HEK293 (cell line): Measurements from ENCODE around the gene SAG.

ENCODE experiments used
- CTCF ChIA-PET: fragments of 350-600 bp; formaldehyde crosslinking; extraction: SDS; loops from one replicate; lab custom pipeline; 2021; ENCODE audit warnings: antibody characterized with exemption; lab: Yijun Ruan, JAX
- POLR2A ChIA-PET: fragments of 300-600 bp; formaldehyde crosslinking; extraction: SDS; loops from one replicate; lab custom pipeline; 2020; ENCODE audit warnings: antibody characterized with exemption, inconsistent platforms; lab: Yijun Ruan, JAX
- H3K27ac ChIP-seq: fragments of 200-500 bp; sonication (Bioruptor generic); 2 replicates; pipeline ENCODE4 v1.5.1; 2014; ENCODE audit warnings: low read depth, low read length, control low read depth, inconsistent platforms; ENCODE audit errors: extremely low read depth
- H3K36me3 ChIP-seq, 2 experiments: fragments of 200-500 bp in 1 of 2; sonication (Bioruptor generic) in 1 of 2; 1 replicate in 1 of 2; 2 replicates in 1 of 2; pipeline ENCODE4 v1.5.1; 2014 to 2017; ENCODE audit warnings: inconsistent platforms in 2 of 2, low read length in 2 of 2; ENCODE audit not compliant: control insufficient read depth in 2 of 2, insufficient read depth in 1 of 2
- H3K4me1 ChIP-seq: fragments of 200-500 bp; sonication (Bioruptor generic); 2 replicates; pipeline ENCODE4 v1.5.1; 2014; ENCODE audit warnings: mild to moderate bottlenecking, low read length, inconsistent platforms; ENCODE audit not compliant: control insufficient read depth, insufficient read depth
- H3K4me3 ChIP-seq: 2 replicates; pipeline ENCODE4 v1.5.1; 2011; ENCODE audit warnings: low read depth, mild to moderate bottlenecking, control low read depth, low read length, moderate library complexity
- H3K9me3 ChIP-seq: fragments of 200-500 bp; sonication (Bioruptor generic); 2 replicates; pipeline ENCODE4 v1.5.1; 2014; ENCODE audit warnings: low read depth, low read length, inconsistent platforms; ENCODE audit not compliant: control insufficient read depth, insufficient read depth
- GLIS1 ChIP-seq: fragments of 450-650 bp; formaldehyde crosslinking; IDR thresholded peaks from 2 replicates; pipeline ENCODE4 v1.5.1; 2016; ENCODE audit warnings: missing biosample characterization, missing genetic modification characterization
- PRDM1 ChIP-seq: fragments of 450-650 bp; formaldehyde crosslinking; IDR thresholded peaks from 2 replicates; pipeline ENCODE4; 2016; ENCODE audit warnings: missing biosample characterization, missing genetic modification characterization
- SP3 ChIP-seq: fragments of 450-650 bp; formaldehyde crosslinking; IDR thresholded peaks from 2 replicates; pipeline ENCODE4 v1.5.1; 2016; ENCODE audit warnings: missing biosample characterization, missing genetic modification characterization
- ZFP41 ChIP-seq: fragments of 450-650 bp; formaldehyde crosslinking; IDR thresholded peaks from 2 replicates; pipeline ENCODE4 v1.5.1; 2016; ENCODE audit warnings: missing biosample characterization, missing genetic modification characterization, borderline replicate concordance
- ZFP69B ChIP-seq: fragments of 450-650 bp; formaldehyde crosslinking; IDR thresholded peaks from 2 replicates; pipeline ENCODE4 v1.5.1; 2016; ENCODE audit warnings: missing biosample characterization, missing genetic modification characterization
- ZIC2 ChIP-seq: fragments of 450-650 bp; formaldehyde crosslinking; IDR thresholded peaks from 2 replicates; pipeline ENCODE4 v1.5.1; 2016; ENCODE audit warnings: missing biosample characterization, missing genetic modification characterization
- ZNF157 ChIP-seq: fragments of 450-650 bp; formaldehyde crosslinking; IDR thresholded peaks from 2 replicates; pipeline ENCODE4 v1.5.1; 2016; ENCODE audit warnings: missing biosample characterization, missing genetic modification characterization
- ZNF24 ChIP-seq: fragments of 450-650 bp; formaldehyde crosslinking; IDR thresholded peaks from 2 replicates; pipeline ENCODE4 v1.5.1; 2016; ENCODE audit warnings: missing biosample characterization, missing genetic modification characterization
- ZNF311 ChIP-seq: fragments of 450-650 bp; formaldehyde crosslinking; IDR thresholded peaks from 2 replicates; pipeline ENCODE4 v1.5.1; 2017; ENCODE audit warnings: missing biosample characterization, missing genetic modification characterization, borderline replicate concordance
- ZNF416 ChIP-seq: fragments of 450-650 bp; formaldehyde crosslinking; IDR thresholded peaks from 2 replicates; pipeline ENCODE4 v1.5.1; 2016; ENCODE audit warnings: missing biosample characterization, missing genetic modification characterization
- ZNF501 ChIP-seq: fragments of 450-650 bp; formaldehyde crosslinking; IDR thresholded peaks from 2 replicates; pipeline ENCODE4 v1.5.1; 2016; ENCODE audit warnings: missing biosample characterization, missing genetic modification characterization
- ZNF76 ChIP-seq: fragments of 450-650 bp; formaldehyde crosslinking; IDR thresholded peaks from 2 replicates; pipeline ENCODE4; 2016; ENCODE audit warnings: low read depth, missing biosample characterization, missing genetic modification characterization, borderline replicate concordance
- TF ChIP-seq, protein P1 (sequence below): fragments of 450-650 bp; formaldehyde crosslinking; IDR thresholded peaks from 2 replicates; pipeline ENCODE4 v1.5.1; 2016; ENCODE audit warnings: missing biosample characterization, missing genetic modification characterization
- TF ChIP-seq, protein P2 (sequence below): IDR thresholded peaks from 2 replicates; pipeline ENCODE4 v1.6.1; 2011; ENCODE audit warnings: mild to moderate bottlenecking, low read depth, low read length, borderline replicate concordance
- TF ChIP-seq, protein P3 (sequence below): fragments of 450-650 bp; formaldehyde crosslinking; conservative IDR thresholded peaks from 2 replicates; pipeline ENCODE4 v1.5.1; 2016; ENCODE audit warnings: low read depth, missing biosample characterization, missing genetic modification characterization
- TF ChIP-seq, protein P4 (sequence below): fragments of 450-650 bp; formaldehyde crosslinking; IDR thresholded peaks from 2 replicates; pipeline ENCODE4 v1.5.1; 2017; ENCODE audit warnings: missing biosample characterization, missing genetic modification characterization

Gene SAG

DNA sequence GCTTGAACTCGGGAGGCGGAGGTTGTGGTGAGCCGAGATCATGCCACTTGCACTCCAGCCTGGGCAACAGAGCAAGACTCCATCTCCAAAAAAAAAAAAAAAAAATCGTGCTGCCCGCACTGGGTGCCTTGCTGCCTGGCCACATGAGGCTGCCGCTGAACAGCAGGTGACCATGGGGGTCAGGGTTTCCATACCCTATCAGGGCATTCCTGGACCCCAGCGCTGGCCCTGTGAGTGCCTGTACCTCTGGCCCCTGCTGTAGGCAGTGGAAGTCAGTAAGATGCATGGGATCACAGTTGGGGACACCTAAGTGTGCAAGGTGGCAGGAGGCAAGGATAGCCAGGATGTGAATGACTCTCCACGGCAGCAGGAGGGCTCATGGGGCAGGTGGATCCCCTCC lies 18.9 kb downstream of the SAG start:
- POLR2A ChIA-PET = no interaction called here
- Histone ChIP-seq H3K9me3 (no peaks in the 10 kb centered on the region), H3K36me3 (no peaks in the 10 kb centered on the region), H3K4me3 (no peak overlapping the region), H3K27ac (no peak overlapping the region), H3K4me1 (no peaks in the 10 kb centered on the region)
- CTCF ChIA-PET = interaction anchor here (0.6 kb wide), 1 partner anchor 20 kb away, joined by 3 read pairs; no protein-coding TSS in a partner anchor
- TF ChIP-seq ZNF157 (tag by site-specific recombination) (no peak), ZNF24 (tag by site-specific recombination) (no peak), ZFP69B (tag by site-specific recombination) (no peak), SP3 (tag by site-specific recombination) (no peak)

DNA sequence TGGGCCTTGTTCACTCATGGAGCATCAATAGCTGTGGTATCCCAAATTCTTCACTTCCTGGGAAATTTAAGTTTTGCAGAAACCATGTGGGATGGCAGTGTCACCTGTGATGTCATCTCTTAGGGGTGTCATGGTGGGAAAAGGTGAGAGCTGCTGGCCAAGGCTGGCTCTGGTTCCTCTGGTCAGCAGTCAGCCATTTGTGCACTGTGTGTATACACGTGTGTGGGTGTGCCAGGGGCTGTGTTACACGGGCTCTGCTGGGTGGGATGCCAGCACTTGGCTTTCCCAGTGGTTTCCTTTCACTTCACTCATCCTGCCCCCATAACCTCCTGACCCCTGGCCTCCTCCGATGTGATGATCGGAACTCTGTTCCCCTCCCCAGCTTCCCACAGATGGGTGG lies 21.3 kb downstream of the SAG start:
- Histone ChIP-seq H3K9me3 (no peaks in the 10 kb centered on the region), H3K36me3 (no peaks in the 10 kb centered on the region), H3K27ac (no peak overlapping the region), H3K4me1 (no peaks in the 10 kb centered on the region), H3K4me3 (no peak overlapping the region)
- ChIA-PET CTCF (no interaction called here), POLR2A (no interaction called here)
- TF ChIP-seq, protein P1, sequence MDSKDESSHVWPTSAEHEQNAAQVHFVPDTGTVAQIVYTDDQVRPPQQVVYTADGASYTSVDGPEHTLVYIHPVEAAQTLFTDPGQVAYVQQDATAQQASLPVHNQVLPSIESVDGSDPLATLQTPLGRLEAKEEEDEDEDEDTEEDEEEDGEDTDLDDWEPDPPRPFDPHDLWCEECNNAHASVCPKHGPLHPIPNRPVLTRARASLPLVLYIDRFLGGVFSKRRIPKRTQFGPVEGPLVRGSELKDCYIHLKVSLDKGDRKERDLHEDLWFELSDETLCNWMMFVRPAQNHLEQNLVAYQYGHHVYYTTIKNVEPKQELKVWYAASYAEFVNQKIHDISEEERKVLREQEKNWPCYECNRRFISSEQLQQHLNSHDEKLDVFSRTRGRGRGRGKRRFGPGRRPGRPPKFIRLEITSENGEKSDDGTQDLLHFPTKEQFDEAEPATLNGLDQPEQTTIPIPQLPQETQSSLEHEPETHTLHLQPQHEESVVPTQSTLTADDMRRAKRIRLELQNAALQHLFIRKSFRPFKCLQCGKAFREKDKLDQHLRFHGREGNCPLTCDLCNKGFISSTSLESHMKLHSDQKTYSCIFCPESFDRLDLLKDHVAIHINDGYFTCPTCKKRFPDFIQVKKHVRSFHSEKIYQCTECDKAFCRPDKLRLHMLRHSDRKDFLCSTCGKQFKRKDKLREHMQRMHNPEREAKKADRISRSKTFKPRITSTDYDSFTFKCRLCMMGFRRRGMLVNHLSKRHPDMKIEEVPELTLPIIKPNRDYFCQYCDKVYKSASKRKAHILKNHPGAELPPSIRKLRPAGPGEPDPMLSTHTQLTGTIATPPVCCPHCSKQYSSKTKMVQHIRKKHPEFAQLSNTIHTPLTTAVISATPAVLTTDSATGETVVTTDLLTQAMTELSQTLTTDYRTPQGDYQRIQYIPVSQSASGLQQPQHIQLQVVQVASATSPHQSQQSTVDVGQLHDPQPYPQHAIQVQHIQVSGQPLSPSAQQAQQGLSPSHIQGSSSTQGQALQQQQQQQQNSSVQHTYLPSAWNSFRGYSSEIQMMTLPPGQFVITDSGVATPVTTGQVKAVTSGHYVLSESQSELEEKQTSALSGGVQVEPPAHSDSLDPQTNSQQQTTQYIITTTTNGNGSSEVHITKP (tag by site-specific recombination) = no peak
- TF ChIP-seq ZNF501 (tag by site-specific recombination) (no peak), PRDM1 (tag by site-specific recombination) (no peak), ZNF311 (no peak), ZFP41 (no peak)
- TF ChIP-seq, protein P2, sequence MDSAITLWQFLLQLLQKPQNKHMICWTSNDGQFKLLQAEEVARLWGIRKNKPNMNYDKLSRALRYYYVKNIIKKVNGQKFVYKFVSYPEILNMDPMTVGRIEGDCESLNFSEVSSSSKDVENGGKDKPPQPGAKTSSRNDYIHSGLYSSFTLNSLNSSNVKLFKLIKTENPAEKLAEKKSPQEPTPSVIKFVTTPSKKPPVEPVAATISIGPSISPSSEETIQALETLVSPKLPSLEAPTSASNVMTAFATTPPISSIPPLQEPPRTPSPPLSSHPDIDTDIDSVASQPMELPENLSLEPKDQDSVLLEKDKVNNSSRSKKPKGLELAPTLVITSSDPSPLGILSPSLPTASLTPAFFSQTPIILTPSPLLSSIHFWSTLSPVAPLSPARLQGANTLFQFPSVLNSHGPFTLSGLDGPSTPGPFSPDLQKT = no peak

DNA sequence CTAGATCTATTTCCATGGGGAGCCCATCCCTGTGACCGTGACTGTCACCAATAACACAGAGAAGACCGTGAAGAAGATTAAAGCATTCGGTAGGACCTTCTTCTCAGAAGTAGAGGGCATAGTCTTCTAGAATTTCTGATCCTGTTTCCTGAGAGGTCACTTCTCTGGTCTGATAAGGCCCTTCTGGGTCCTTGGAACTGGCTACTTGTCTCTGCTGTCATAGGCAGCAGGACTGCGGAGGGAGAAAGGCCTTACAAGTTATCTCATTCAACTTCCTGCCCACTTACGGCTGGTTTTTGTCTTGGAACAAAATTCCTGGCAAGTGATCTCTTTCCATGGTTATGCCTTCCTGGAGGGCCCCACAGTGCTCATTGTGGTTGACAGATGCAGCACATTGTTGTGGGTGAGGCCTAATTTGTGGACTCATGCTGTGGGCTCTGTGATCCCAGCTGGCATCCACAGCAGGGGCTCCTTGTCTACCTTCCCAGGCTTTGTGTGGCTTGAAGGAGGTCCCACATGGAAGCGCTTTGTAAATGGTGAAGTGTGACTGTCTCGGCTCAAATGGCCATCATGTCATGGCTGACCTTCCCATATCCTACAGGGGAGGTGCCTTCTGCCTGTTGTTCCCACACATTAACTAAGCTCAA lies 22.0 kb downstream of the SAG start:
- CTCF ChIA-PET = interaction anchor here (0.6 kb wide), 1 partner anchor 27 kb away, joined by 5 read pairs; no protein-coding TSS in a partner anchor
- TF ChIP-seq GLIS1 (0 out of 2 replicates have a peak, but pooled peaks have one; percentile 25), ZNF76 (tag by site-specific recombination) (no peak), ZIC2 (tag by site-specific recombination) (peak; percentile 93), ZNF416 (no peak)
- TF ChIP-seq, protein P3, sequence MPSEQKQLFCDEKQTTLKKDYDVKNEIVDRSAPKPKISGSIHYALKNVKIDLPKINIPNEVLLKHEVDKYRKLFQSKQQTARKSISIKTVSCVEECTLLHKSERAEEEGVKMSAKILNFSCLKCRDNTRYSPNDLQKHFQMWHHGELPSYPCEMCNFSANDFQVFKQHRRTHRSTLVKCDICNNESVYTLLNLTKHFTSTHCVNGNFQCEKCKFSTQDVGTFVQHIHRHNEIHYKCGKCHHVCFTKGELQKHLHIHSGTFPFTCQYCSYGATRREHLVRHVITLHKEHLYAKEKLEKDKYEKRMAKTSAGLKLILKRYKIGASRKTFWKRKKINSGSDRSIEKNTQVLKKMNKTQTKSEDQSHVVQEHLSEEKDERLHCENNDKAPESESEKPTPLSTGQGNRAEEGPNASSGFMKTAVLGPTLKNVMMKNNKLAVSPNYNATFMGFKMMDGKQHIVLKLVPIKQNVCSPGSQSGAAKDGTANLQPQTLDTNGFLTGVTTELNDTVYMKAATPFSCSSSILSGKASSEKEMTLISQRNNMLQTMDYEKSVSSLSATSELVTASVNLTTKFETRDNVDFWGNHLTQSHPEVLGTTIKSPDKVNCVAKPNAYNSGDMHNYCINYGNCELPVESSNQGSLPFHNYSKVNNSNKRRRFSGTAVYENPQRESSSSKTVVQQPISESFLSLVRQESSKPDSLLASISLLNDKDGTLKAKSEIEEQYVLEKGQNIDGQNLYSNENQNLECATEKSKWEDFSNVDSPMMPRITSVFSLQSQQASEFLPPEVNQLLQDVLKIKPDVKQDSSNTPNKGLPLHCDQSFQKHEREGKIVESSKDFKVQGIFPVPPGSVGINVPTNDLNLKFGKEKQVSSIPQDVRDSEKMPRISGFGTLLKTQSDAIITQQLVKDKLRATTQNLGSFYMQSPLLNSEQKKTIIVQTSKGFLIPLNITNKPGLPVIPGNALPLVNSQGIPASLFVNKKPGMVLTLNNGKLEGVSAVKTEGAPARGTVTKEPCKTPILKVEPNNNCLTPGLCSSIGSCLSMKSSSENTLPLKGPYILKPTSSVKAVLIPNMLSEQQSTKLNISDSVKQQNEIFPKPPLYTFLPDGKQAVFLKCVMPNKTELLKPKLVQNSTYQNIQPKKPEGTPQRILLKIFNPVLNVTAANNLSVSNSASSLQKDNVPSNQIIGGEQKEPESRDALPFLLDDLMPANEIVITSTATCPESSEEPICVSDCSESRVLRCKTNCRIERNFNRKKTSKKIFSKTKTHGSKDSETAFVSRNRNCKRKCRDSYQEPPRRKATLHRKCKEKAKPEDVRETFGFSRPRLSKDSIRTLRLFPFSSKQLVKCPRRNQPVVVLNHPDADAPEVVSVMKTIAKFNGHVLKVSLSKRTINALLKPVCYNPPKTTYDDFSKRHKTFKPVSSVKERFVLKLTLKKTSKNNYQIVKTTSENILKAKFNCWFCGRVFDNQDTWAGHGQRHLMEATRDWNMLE (tag by site-specific recombination) = no peak
- TF ChIP-seq, protein P4, sequence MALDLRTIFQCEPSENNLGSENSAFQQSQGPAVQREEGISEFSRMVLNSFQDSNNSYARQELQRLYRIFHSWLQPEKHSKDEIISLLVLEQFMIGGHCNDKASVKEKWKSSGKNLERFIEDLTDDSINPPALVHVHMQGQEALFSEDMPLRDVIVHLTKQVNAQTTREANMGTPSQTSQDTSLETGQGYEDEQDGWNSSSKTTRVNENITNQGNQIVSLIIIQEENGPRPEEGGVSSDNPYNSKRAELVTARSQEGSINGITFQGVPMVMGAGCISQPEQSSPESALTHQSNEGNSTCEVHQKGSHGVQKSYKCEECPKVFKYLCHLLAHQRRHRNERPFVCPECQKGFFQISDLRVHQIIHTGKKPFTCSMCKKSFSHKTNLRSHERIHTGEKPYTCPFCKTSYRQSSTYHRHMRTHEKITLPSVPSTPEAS = no peak
- TF ChIP-seq, all 188 proteins: peak for 2
- no peaks in the 10 kb centered on the region for H3K36me3 ChIP-seq
- no peaks in the 10 kb centered on the region for H3K4me1 ChIP-seq
- POLR2A ChIA-PET = no interaction called here
- H3K9me3 ChIP-seq = no peaks in the 10 kb centered on the region
- no peak overlapping the region for H3K4me3 ChIP-seq
- H3K27ac ChIP-seq = no peak overlapping the region
